Mucosa of descending colon (tissue), 3 donors: ENCODE data around the gene SLC4A1AP. TPM values are rescaled to one million over a fixed set of nuclear protein-coding genes. Genes with fewer than 3 reads are reported as not detected.
"Not testable (repeated sequence)": the region's sequence is repeated elsewhere in the genome, so short reads cannot be mapped to it uniquely, and the experiment has no call there.

Source experiments
- ATAC-seq: fragments of 200-7000 bp; cut with Tn5 transposase; one replicate; pipeline ENCODE4 v1.9.1; 2020; ENCODE audit warnings: mild to moderate bottlenecking, moderate library complexity
- DNase-seq, 3 donors: peaks; one replicate each; pipeline ENCODE4 v3.0.0-alpha.2; 2020
- H3K36me3 ChIP-seq: fragments of 200-600 bp; one replicate; pipeline ENCODE4 v1.8.0; 2021; ENCODE audit warnings: low read depth, mild to moderate bottlenecking
- H3K4me1 ChIP-seq: fragments of 200-600 bp; one replicate; pipeline ENCODE4 v1.8.0; 2021; ENCODE audit warnings: low read depth, mild to moderate bottlenecking
- H3K4me3 ChIP-seq: fragments of 200-600 bp; one replicate; pipeline ENCODE4 v1.8.0; 2021; ENCODE audit warnings: mild to moderate bottlenecking
- H3K9me3 ChIP-seq: fragments of 200-600 bp; one replicate; pipeline ENCODE4 v1.8.0; 2021; ENCODE audit warnings: mild to moderate bottlenecking
- intact Hi-C, 2 donors: fragments of 100-400 bp; cut with DNase I in 1 of 2; cut with micrococcal nuclease in 1 of 2; formaldehyde crosslinking; loops; one replicate each; pipeline versions ENCODE4 v1.11.0 to v1.11.1; 2022; cut with DNase I, micrococcal nuclease
- total RNA-seq, 3 donors: library from RNA; stranded (reverse); fragmentation: NEBNext Ultra II Directional in 2 of 3; extraction: Animal tissue kit (Norgen Biotek cat#: 25700) in 2 of 3; gene quantifications; one replicate each; pipeline versions ENCODE4 v1.2.1 to v1.2.4, GENCODE V29; 2021 to 2023
- TF ChIP-seq, protein P1 (sequence below): fragments of 200-600 bp; IDR thresholded peaks from one replicate; pipeline ENCODE4 v1.8.0; 2022; ENCODE audit warnings: antibody characterized with exemption, mild to moderate bottlenecking
- donor health status: DM: no; HTN: no; CAD: no; lungs with moderate emphysema.
- donor health status: DM: no; HTN: no; CAD: no.
- donor health status: DM: no; HTN: yes; CAD: no.

Gene SLC4A1AP
- total RNA-seq, 3 donors from 2014 or later = 14.8 to 15.8 (median 15.5) TPM

DNA sequence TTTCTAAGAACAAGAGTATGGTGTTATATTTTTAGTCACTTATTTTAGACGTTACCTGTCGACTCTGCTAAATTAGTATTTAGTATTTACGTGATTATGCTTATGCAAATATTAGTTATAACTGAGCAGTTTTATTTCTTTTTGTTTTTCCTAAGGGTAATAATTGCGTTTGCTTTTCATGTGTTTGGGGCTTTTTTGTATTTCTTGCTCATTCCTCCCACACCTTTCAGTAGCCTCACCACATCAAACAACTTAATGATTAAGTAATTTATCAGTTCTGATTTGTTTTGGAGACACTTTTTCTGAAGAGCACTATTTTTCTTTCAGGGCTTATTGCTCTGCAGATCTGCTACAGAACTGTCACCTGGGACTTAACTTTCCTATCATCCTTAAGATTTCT, 7.5 kb downstream of the SLC4A1AP start:
- intact Hi-C loops = no loop called here
- ATAC-seq = no peak
- no peak overlapping the region for H3K4me3 ChIP-seq
- peaks cover 19% of the 10 kb centered on the region for H3K36me3 ChIP-seq
- no peak for DNase-seq
- H3K9me3 ChIP-seq = no peaks in the 10 kb centered on the region
- TF ChIP-seq, protein P1, sequence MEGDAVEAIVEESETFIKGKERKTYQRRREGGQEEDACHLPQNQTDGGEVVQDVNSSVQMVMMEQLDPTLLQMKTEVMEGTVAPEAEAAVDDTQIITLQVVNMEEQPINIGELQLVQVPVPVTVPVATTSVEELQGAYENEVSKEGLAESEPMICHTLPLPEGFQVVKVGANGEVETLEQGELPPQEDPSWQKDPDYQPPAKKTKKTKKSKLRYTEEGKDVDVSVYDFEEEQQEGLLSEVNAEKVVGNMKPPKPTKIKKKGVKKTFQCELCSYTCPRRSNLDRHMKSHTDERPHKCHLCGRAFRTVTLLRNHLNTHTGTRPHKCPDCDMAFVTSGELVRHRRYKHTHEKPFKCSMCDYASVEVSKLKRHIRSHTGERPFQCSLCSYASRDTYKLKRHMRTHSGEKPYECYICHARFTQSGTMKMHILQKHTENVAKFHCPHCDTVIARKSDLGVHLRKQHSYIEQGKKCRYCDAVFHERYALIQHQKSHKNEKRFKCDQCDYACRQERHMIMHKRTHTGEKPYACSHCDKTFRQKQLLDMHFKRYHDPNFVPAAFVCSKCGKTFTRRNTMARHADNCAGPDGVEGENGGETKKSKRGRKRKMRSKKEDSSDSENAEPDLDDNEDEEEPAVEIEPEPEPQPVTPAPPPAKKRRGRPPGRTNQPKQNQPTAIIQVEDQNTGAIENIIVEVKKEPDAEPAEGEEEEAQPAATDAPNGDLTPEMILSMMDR = no peak
- no peaks in the 10 kb centered on the region for H3K4me1 ChIP-seq

DNA sequence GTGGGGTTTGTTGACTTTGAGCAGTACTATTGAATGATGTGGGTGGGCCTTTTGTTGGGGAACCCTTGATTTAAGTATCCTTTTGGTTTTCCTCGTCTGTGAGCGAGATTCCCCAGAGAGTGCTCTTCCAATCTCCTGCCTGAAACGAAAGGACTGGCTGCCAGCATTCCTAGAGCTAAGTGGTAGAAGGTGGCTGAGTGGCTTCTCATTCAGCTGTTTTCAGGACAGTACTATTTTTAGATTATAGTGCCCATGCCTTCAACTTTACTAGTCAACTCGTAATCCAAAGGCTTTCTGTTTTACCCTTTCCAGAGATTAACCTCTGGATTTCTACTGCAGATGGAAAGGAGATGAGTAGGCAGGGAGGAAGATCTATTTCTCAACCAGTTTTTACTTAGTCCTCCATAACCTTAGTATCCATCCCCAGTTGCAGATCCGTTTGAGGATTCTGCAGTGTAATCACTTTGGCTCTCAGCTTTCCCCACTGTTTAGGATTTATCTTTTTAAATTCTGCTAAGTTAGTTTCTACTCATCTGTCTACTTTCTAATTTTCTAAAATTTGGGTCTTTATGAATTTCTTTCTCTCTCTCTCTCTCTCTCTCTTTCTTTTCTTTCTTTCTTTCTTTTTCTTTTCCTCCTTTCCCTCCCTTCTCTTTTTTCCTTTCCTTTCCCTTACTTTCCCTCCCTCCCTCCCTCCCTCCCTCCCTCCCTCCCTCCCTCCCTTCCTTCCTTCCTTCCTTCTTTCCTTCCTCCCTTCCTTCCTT, 9.2 kb downstream of the SLC4A1AP start:
- Histone ChIP-seq H3K4me1 (no peaks in the 10 kb centered on the region), H3K4me3 (no peak overlapping the region), H3K36me3 (peaks cover 19% of the 10 kb centered on the region), H3K9me3 (no peaks in the 10 kb centered on the region)
- TF ChIP-seq, protein P1 = no peak
- intact Hi-C loops = no loop called here
- DNase-seq (no peak), ATAC-seq (no peak)

DNA sequence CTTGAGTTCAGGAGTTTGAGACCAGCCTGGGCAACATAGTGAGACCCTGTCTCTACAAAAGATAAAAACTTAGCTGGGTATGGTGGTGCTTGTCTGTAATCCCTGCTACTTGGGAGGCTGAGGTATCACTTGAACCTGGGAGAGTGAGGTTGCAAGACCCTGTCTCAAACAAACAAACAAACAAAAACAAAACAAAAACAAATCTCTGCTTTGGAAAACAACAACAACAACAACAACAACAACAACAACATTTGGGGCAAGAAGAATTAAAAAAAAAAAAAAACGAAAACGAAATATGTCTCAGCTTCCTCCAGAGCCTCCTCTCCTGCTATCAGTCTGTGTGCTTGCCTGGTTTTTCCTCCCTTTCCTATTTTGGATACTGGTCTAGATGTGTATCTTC, 16.9 kb downstream of the SLC4A1AP start:
- Histone ChIP-seq H3K9me3 (no peaks in the 10 kb centered on the region), H3K4me1 (peaks cover 18% of the 10 kb centered on the region), H3K36me3 (peaks cover 5% of the 10 kb centered on the region), H3K4me3 (no peak overlapping the region)
- no peak for DNase-seq
- ATAC-seq = no peak
- TF ChIP-seq, protein P1 = no peak
- intact Hi-C loops = no loop called here

DNA sequence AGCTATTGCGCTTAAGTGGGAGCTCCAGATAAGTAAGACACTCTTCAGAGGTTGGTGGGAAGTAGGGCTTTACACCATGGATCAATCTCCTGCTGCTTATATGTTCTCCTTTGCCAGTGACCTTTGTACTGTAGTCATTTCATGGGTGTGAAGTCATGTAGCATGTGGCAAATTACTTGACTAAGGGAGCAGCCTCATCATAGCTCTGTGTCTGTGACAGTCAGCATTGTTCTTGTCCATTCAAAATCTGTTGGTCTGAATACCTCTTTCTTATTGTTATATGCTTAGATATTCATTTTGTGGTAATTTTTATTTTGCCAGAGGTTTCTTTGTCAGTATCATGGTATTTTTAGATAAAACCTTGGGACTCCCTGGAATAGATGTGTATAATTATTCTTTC, 18.2 kb downstream of the SLC4A1AP start:
- intact Hi-C loops = no loop called here
- no peaks in the 10 kb centered on the region for H3K9me3 ChIP-seq
- peaks cover 18% of the 10 kb centered on the region for H3K4me1 ChIP-seq
- H3K36me3 ChIP-seq = no peaks in the 10 kb centered on the region
- H3K4me3 ChIP-seq = no peak overlapping the region
- TF ChIP-seq, protein P1 = no peak
- ATAC-seq (peak; percentile 89), DNase-seq (peak in 1 of 3 donors; percentile 44)

GRCh38 chr2:27682334-27682771, 18.7 kb downstream of the SLC4A1AP start:
- H3K36me3 ChIP-seq, H3K4me3 ChIP-seq, intact Hi-C loops, ATAC-seq, H3K9me3 ChIP-seq, DNase-seq: not testable (repeated sequence)
- H3K4me1 ChIP-seq = peaks cover 18% of the 10 kb centered on the region

GRCh38 chr2:27683390-27684071, 19.8 kb downstream of the SLC4A1AP start:
- TF ChIP-seq, protein P1 = peak; percentile 84
- intact Hi-C loops = no loop called here
- peak in 2 of 3 donors; percentile 60 to 99 for DNase-seq
- Histone ChIP-seq H3K36me3 (peaks cover 5% of the 10 kb centered on the region), H3K9me3 (no peaks in the 10 kb centered on the region), H3K4me3 (peak overlapping the region; percentile 7), H3K4me1 (peaks cover 18% of the 10 kb centered on the region)
- peak; percentile 93 for ATAC-seq

DNA sequence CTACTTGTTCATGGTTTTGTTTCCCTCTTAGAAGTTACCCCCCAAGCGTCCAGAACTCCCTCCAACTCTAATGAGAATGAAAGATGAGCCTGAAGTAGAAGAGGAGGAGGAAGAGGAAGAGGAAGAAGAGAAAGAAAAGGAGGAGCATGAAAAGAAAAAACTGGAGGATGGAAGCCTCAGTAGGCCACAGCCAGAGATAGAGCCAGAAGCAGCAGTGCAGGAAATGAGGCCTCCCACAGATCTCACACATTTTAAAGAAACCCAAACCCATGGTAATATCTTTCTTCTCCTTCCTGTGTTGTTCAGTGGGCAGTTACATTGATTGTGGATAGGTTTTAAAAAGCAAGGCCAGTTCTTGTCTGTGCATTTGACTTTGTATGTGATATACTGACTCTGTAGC, 21.3 kb downstream of the SLC4A1AP start:
- not testable (repeated sequence) for H3K36me3 ChIP-seq

More for the DNA sequence above, 21.3 kb downstream of the SLC4A1AP start:
- H3K4me3 ChIP-seq, ATAC-seq, intact Hi-C loops, DNase-seq, H3K9me3 ChIP-seq: not testable (repeated sequence)
- peaks cover 18% of the 10 kb centered on the region for H3K4me1 ChIP-seq
